Measurements from ENCODE around the gene QARS1.

Gene QARS1

DNA sequence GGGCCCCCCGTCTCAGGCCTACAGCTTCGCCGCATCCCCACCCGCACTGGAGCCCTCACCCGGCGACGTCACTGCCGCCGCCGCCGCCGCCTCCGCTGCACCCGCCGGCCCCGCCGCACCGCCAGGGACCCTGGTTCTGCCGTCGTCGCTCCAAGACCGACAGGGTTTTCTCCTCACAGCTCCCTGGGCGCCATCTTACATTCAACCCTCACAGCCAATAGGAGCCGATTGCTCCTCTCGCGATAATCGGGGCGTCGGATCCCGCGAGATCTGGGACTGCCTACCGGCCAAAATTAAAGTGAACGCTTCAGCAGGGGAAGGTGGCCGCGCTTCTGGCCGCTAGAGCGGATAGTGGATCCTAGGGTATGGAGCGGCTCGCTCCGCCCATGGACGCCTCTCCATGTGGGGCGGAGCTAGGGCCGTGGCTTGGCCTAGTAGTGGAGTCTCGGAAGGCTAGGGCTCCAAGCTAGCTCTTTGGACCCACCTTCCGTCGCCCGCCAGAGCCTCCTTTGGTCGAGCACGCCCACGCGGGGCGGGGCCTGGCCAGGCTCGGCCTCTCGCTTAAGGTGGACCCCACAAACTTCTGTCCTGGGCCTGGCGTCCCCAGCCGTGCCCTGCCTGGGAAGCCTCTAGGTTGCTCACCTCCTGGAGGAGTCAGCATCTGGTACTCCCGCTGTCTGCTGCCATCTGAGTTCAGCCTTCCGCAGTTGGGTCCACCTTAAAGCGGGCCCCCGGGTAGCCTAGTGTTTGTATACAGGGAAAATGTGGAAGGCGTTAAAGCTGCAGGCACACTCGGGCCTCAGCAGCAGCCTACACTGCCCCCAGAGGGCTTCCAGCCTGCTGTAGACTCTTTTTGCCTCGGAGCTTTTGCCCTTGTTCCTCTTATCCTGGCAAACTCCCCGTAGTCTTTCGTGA lies 10.4 kb downstream of the QARS1 start, which contains the start of gene QRICH1:
Gene QRICH1 (minus strand): TSS at position 219 of the 915 bp plus-strand sequence. CDS start 17,054 bp downstream, outside the sequence.
- Histone ChIP-seq H4K8ac (ENCODE audit: low read depth, low read length) (peak within 1 kb of the TSS; percentile 10), H3K79me1 (ENCODE audit: low read depth, low read length) (peaks cover 3% of the 10 kb centered on the region), H3K4ac (ENCODE audit: low read length) (peak within 1 kb of the TSS; percentile 94), H2BK120ac (ENCODE audit: low read depth, low read length) (no peak within 1 kb of the TSS), H3K27ac (replicated peaks; ENCODE audit: low read length) (peak within 1 kb of the TSS; percentile 100), H2BK15ac (ENCODE audit: low read length) (peak within 1 kb of the TSS; percentile 67), H2AFZ (ENCODE audit: low read length) (peak within 1 kb of the TSS; percentile 90), H2BK12ac (ENCODE audit: low read length) (peak within 1 kb of the TSS; percentile 73), H3K23ac (ENCODE audit: low read depth, low read length, poor library complexity) (peak within 1 kb of the TSS; percentile 100), H4K91ac (ENCODE audit: low read depth, low read length, poor library complexity) (no peak within 1 kb of the TSS), H3K4me1 (ENCODE audit: control insufficient read depth in 2 of 2, insufficient read depth in 1 of 2, low read depth in 1 of 2, low read length in 2 of 2) (peaks cover 2 to 7% of the 10 kb centered on the region in 2 donors), H3K14ac (ENCODE audit: low read length) (peak within 1 kb of the TSS; percentile 99), H3K36me3 (replicated peaks in 1 of 2; ENCODE audit: control insufficient read depth in 2 of 2, insufficient read depth in 2 of 2, low read length in 2 of 2) (peaks cover 20 to 57% of the 10 kb centered on the region in 2 donors), H3K27me3 (ENCODE audit: control insufficient read depth in 3 of 3, insufficient read depth in 3 of 3, low read depth in 1 of 3, low read length in 3 of 3) (no peaks in the 10 kb centered on the region), H3K4me3 (ENCODE audit: low read length in 2 of 2) (peak within 1 kb of the TSS; percentile 80 to 89), H3K4me2 (ENCODE audit: insufficient read depth, low read length, poor library complexity, severe bottlenecking) (peak within 1 kb of the TSS; percentile 83), H2BK5ac (ENCODE audit: low read length) (peak within 1 kb of the TSS; percentile 97), H3K18ac (ENCODE audit: low read length) (peak within 1 kb of the TSS; percentile 100), H3K9ac (ENCODE audit: low read depth, low read length, poor library complexity) (peak within 1 kb of the TSS; percentile 100), H3K9me3 (replicated peaks in 1 of 2; ENCODE audit: control insufficient read depth in 2 of 2, insufficient read depth in 1 of 2, low read depth in 1 of 2, low read length in 2 of 2) (no peaks in the 10 kb centered on the region), H2AK5ac (ENCODE audit: low read depth, low read length) (peak within 1 kb of the TSS; percentile 91)
- peak; percentile 99 for DNase-seq (ENCODE audit: low spot score)
- WGBS, 2 donors (ENCODE audit: extremely low coverage in 2 of 2, insufficient read length in 2 of 2, insufficient replicate concordance in 1 of 2), result no CpG with 5 or more reads among the region's 65 CpGs

DNA sequence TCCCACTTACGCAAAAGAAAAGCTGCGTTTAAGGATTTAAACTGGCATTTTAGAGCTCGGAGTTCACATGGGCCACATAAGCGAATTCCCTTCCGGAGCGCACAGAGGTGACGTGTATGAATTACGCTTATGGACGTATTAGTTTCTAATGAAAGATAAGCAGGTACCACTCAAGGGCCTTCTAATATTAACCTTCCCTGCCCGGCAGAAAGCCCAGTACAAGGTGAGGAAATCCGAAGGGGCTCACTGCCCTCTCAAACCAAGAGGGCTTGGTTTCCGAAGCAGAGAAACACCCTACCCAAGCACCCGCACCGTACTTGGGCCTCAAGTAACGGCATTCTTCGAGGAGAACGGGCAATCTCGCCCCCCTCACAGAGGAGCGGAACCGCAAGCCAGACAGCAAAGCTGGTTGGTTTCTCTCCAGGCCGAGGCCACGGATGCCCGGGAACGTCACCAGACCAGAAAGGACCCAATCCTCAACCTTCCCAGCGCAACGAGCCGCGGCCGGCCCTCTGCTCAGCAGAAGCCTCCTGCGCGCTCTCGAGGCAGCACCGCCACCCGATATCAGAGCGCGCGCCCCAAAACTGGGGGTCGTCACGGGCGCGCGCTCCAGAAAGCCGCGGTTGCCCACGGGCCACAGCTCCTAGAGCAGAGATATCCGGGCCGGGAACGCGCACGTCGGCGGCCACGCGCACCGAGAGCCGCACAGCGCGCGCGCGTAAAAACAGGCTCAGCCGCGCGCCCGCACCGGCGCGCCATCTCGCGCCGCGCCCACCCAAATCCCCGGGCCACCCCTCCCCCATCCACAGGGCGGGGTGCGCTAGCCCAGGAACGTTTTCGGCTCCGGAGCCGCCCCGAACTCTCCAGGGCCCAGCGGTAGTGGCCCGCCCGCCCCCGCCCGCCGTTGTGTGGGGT lies 11.4 kb downstream of the QARS1 start:
- H3K4ac ChIP-seq (ENCODE audit: low read length), result peak overlapping the region; percentile 94
- WGBS, 2 donors (ENCODE audit: extremely low coverage in 2 of 2, insufficient read length in 2 of 2, insufficient replicate concordance in 1 of 2), result no CpG with 5 or more reads among the region's 86 CpGs

DNA sequence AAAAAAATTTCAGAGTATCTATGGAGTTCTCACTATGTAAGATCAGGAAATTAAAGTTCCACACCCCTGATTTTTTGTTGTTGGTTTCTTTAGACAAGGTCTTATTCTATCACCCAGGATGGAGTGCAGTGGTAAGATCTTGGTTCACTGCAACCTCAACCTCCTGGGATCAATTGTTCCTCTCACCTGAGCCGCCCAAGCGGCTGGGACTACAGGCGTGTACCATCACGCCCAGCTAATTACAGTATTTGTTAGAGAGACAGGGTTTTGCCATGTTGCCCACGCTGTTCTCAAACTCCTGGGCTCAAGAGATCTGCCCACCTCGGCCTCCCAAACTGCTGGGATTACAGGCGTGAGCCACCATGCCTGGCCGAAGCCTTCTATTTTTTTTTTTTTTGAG lies 23.1 kb downstream of the QARS1 start:
- H3K4me3 ChIP-seq (ENCODE audit: low read length in 2 of 2), result no peak overlapping the region
- H2AK5ac ChIP-seq (ENCODE audit: low read depth, low read length), result no peak overlapping the region
- no peak overlapping the region for H2BK12ac ChIP-seq (ENCODE audit: low read length)
- H3K9me3 ChIP-seq (replicated peaks in 1 of 2; ENCODE audit: control insufficient read depth in 2 of 2, insufficient read depth in 1 of 2, low read depth in 1 of 2, low read length in 2 of 2), result peaks cover under 1 to 5% of the 10 kb centered on the region in 2 donors
- no peak overlapping the region for H2AFZ ChIP-seq (ENCODE audit: low read length)
- H3K9ac ChIP-seq (ENCODE audit: low read depth, low read length, poor library complexity), result no peak overlapping the region
- DNase-seq (ENCODE audit: low spot score), result no peak
- no peak overlapping the region for H4K91ac ChIP-seq (ENCODE audit: low read depth, low read length, poor library complexity)
- no CpG with 5 or more reads among the region's 8 CpGs for WGBS, 2 donors (ENCODE audit: extremely low coverage in 2 of 2, insufficient read length in 2 of 2, insufficient replicate concordance in 1 of 2)
- no peak overlapping the region for H3K14ac ChIP-seq (ENCODE audit: low read length)
- H3K79me1 ChIP-seq (ENCODE audit: low read depth, low read length), result peaks cover 7% of the 10 kb centered on the region
- no peak overlapping the region for H2BK5ac ChIP-seq (ENCODE audit: low read length)
- H4K8ac ChIP-seq (ENCODE audit: low read depth, low read length), result no peak overlapping the region
- peaks cover 12 to 60% of the 10 kb centered on the region in 2 donors for H3K36me3 ChIP-seq (replicated peaks in 1 of 2; ENCODE audit: control insufficient read depth in 2 of 2, insufficient read depth in 2 of 2, low read length in 2 of 2)
- H3K27ac ChIP-seq (replicated peaks; ENCODE audit: low read length), result no peak overlapping the region
- no peaks in the 10 kb centered on the region for H3K27me3 ChIP-seq (ENCODE audit: control insufficient read depth in 3 of 3, insufficient read depth in 3 of 3, low read depth in 1 of 3, low read length in 3 of 3)
- H2BK15ac ChIP-seq (ENCODE audit: low read length), result no peak overlapping the region
- H3K18ac ChIP-seq (ENCODE audit: low read length), result no peak overlapping the region
- H2BK120ac ChIP-seq (ENCODE audit: low read depth, low read length), result no peak overlapping the region
- H3K23ac ChIP-seq (ENCODE audit: low read depth, low read length, poor library complexity), result no peak overlapping the region
- no peak overlapping the region for H3K4me2 ChIP-seq (ENCODE audit: insufficient read depth, low read length, poor library complexity, severe bottlenecking)
- H3K4ac ChIP-seq (ENCODE audit: low read length), result no peak overlapping the region
- no peaks in the 10 kb centered on the region for H3K4me1 ChIP-seq (ENCODE audit: control insufficient read depth in 2 of 2, insufficient read depth in 1 of 2, low read depth in 1 of 2, low read length in 2 of 2)

More for the DNA sequence above, 11.4 kb downstream of the QARS1 start:
- Histone ChIP-seq H3K9ac (ENCODE audit: low read depth, low read length, poor library complexity) (peak overlapping the region; percentile 100), H3K36me3 (replicated peaks in 1 of 2; ENCODE audit: control insufficient read depth in 2 of 2, insufficient read depth in 2 of 2, low read length in 2 of 2) (peaks cover 11 to 57% of the 10 kb centered on the region in 2 donors), H3K4me1 (ENCODE audit: control insufficient read depth in 2 of 2, insufficient read depth in 1 of 2, low read depth in 1 of 2, low read length in 2 of 2) (peaks cover 2 to 7% of the 10 kb centered on the region in 2 donors), H2BK15ac (ENCODE audit: low read length) (no peak overlapping the region), H4K91ac (ENCODE audit: low read depth, low read length, poor library complexity) (no peak overlapping the region), H3K4me3 (ENCODE audit: low read length in 2 of 2) (peak overlapping the region; percentile 80 to 89), H3K4me2 (ENCODE audit: insufficient read depth, low read length, poor library complexity, severe bottlenecking) (peak overlapping the region; percentile 83), H3K9me3 (replicated peaks in 1 of 2; ENCODE audit: control insufficient read depth in 2 of 2, insufficient read depth in 1 of 2, low read depth in 1 of 2, low read length in 2 of 2) (no peaks in the 10 kb centered on the region), H3K23ac (ENCODE audit: low read depth, low read length, poor library complexity) (peak overlapping the region; percentile 100), H2BK5ac (ENCODE audit: low read length) (peak overlapping the region; percentile 97), H2AFZ (ENCODE audit: low read length) (peak overlapping the region; percentile 90), H3K14ac (ENCODE audit: low read length) (peak overlapping the region; percentile 99), H2AK5ac (ENCODE audit: low read depth, low read length) (peak overlapping the region; percentile 91), H3K18ac (ENCODE audit: low read length) (peak overlapping the region; percentile 100), H3K27ac (replicated peaks; ENCODE audit: low read length) (peak overlapping the region; percentile 100), H4K8ac (ENCODE audit: low read depth, low read length) (peak overlapping the region; percentile 10), H2BK12ac (ENCODE audit: low read length) (no peak overlapping the region), H3K79me1 (ENCODE audit: low read depth, low read length) (peaks cover 3% of the 10 kb centered on the region), H3K27me3 (ENCODE audit: control insufficient read depth in 3 of 3, insufficient read depth in 3 of 3, low read depth in 1 of 3, low read length in 3 of 3) (no peaks in the 10 kb centered on the region), H2BK120ac (ENCODE audit: low read depth, low read length) (no peak overlapping the region)
- DNase-seq (ENCODE audit: low spot score), result peak; percentile 89
